Adrenal gland (tissue), 12 donors: ENCODE results near the gene MAT2A. TPM values are rescaled to one million over a fixed set of nuclear protein-coding genes. Genes with fewer than 3 reads are reported as not detected.
A peak's percentile ranks its signal among the peaks of the same experiment; 100 is the strongest.

Experiments
- DNase-seq, 7 donors: peaks; one replicate each; pipeline ENCODE4 v3.0.0-alpha.2; 2019 to 2020
- H3K27ac ChIP-seq, 5 donors: fragments of 200-600 bp; sonication (generic) in 4 of 5; 1 replicate in 3 of 5; 2 replicates in 2 of 5; pipeline versions ENCODE4 v1.5.1 to v1.8.0; 2016 to 2020; ENCODE audit warnings: mild to moderate bottlenecking in 1 of 5
- H3K27me3 ChIP-seq: fragments of 200-600 bp; 2 replicates; pipeline ENCODE4 v1.8.0; 2021
- H3K36me3 ChIP-seq, 2 donors: fragments of 200-600 bp; replicated peaks in 1 of 2; 1 replicate in 1 of 2; 2 replicates in 1 of 2; pipeline versions ENCODE4 v1.5.1 to v1.8.0; 2018 to 2022
- H3K4me1 ChIP-seq, 2 donors: fragments of 200-600 bp; replicated peaks in 1 of 2; 1 replicate in 1 of 2; 2 replicates in 1 of 2; pipeline versions ENCODE4 v1.5.1 to v1.8.0; 2018 to 2021
- H3K4me3 ChIP-seq, 4 donors: fragments of 200-600 bp; sonication (generic) in 3 of 4; one replicate each; pipeline ENCODE4 v1.5.1; 2016 to 2018
- H3K9me3 ChIP-seq, 3 donors: fragments of 200-600 bp; sonication (generic) in 1 of 3; replicated peaks in 1 of 3; 1 replicate in 2 of 3; 2 replicates in 1 of 3; pipeline versions ENCODE4 v1.5.1 to v1.8.0; 2016 to 2021
- CTCF ChIP-seq, 6 experiments: fragments of 450-650 bp in 4 of 6; fragments of 200-600 bp in 2 of 6; sonication (generic) in 1 of 6; IDR thresholded peaks; 1 replicate in 5 of 6; 2 replicates in 1 of 6; pipeline versions ENCODE4 v1.5.1 to v1.8.0; 2016 to 2021; ENCODE audit warnings: antibody characterized with exemption in 6 of 6, mild to moderate bottlenecking in 2 of 6, moderate library complexity in 1 of 6
- POLR2A ChIP-seq, 2 donors: fragments of 450-650 bp; IDR thresholded peaks; one replicate each; pipeline ENCODE4 v1.6.1; 2017; ENCODE audit warnings: antibody characterized with exemption in 2 of 2, mild to moderate bottlenecking in 2 of 2, moderate library complexity in 1 of 2
- WGBS, 4 donors: extraction: QIAGEN DNeasy Blood & Tissue Kit in 2 of 4; methylation state at CpG; one replicate each; pipeline versions ENCODE4 v1.1.5 to v1.1.7; 2013 to 2017; 5-methylcytosine and 5-hydroxymethylcytosine counted together
- intact Hi-C, 2 donors: fragments of 100-400 bp; cut with DNase I; formaldehyde crosslinking; loops; one replicate each; pipeline versions ENCODE4 v1.14.1 to v1.15.0; 2022 to 2023
- polyA plus RNA-seq, 3 donors: library from polyadenylated mRNA; stranded (reverse); fragments of 200-250 nt in 2 of 3; fragments of 350-450 nt in 1 of 3; fragmentation: Illumina TruSeq in 1 of 3; extraction: RNeasy Lipid Tissue Mini Kit (QIAGEN cat#74804) in 1 of 3; gene quantifications; one replicate each; pipeline ENCODE4 v1.2.3, GENCODE V29; 2013 to 2014
- total RNA-seq, 9 donors: library from RNA; depleted of rRNA in 4 of 9; stranded (reverse); fragments of >200 nt in 4 of 9; fragments of 120-200 nt in 1 of 9; fragmentation: NEBNext Ultra II Directional in 1 of 9; extraction: Animal tissue kit (Norgen Biotek cat#: 25700) in 1 of 9; gene quantifications; one replicate each; pipeline versions ENCODE4 v1.1.0 to v1.2.4, GENCODE V29; 2013 to 2023
- donor health status: healthy with polysubstance abuse.
- donor health status: Bipolar disorder and iron deficiency.
- donor health status: DM: yes; HTN: yes; CAD: no.
- donor health status: DM: no; HTN: no; CAD: no.
- donor health status: DM: no; HTN: no; CAD: no.
- donor health status: DM: yes; HTN: yes; CAD: no.

Gene MAT2A
- total and polyA plus RNA-seq, 12 donors = 41.1 to 429 (median 148) TPM

- no peaks in the 10 kb centered on the region for H3K27me3 ChIP-seq
- peak overlapping the region in 1 of 5 donors; percentile 13 for H3K27ac ChIP-seq
- peaks cover 8 to 20% of the 10 kb centered on the region in 2 donors for H3K4me1 ChIP-seq
- intact Hi-C loops = no loop called here
- 77 to 94% (median 83%) methylated on average over 5 of the region's 5 CpGs for WGBS, 4 donors
- TF ChIP-seq POLR2A (IDR thresholded peaks at IDR 0.05) = no peak
- H3K36me3 ChIP-seq = no peaks in the 10 kb centered on the region
- H3K9me3 ChIP-seq = no peaks in the 10 kb centered on the region
- H3K4me3 ChIP-seq = no peak overlapping the region
- no peak for DNase-seq
Measured at GRCh38 chr2:85564144-85564563, 25.2 kb downstream of the MAT2A start.

GRCh38 chr2:85566265-85566664, 27.3 kb downstream of the MAT2A start:
- intact Hi-C loops = no loop called here
- peaks cover 0 to 6% of the 10 kb centered on the region in 2 donors for H3K4me1 ChIP-seq
- H3K9me3 ChIP-seq = no peaks in the 10 kb centered on the region
- no peaks in the 10 kb centered on the region for H3K36me3 ChIP-seq
- H3K27ac ChIP-seq = no peak overlapping the region
- WGBS, 4 donors = 69 to 86% (median 77%) methylated on average over 4 of the region's 4 CpGs
- no peak for DNase-seq
- H3K4me3 ChIP-seq = no peak overlapping the region
- H3K27me3 ChIP-seq = no peaks in the 10 kb centered on the region
- TF ChIP-seq POLR2A (IDR thresholded peaks at IDR 0.05) = no peak
- no peak for TF ChIP-seq CTCF (IDR thresholded peaks at IDR 0.05)

- H3K27me3 ChIP-seq = no peaks in the 10 kb centered on the region
- TF ChIP-seq CTCF (IDR thresholded peaks at IDR 0.05) = no peak
- no peak for TF ChIP-seq POLR2A (IDR thresholded peaks at IDR 0.05)
- no peak for DNase-seq
- WGBS, 4 donors = 63 to 72% (median 65%) methylated on average over 8 of the region's 8 CpGs
- peaks cover 9 to 14% of the 10 kb centered on the region in 2 donors for H3K4me1 ChIP-seq
- H3K4me3 ChIP-seq = no peak overlapping the region
- H3K9me3 ChIP-seq = no peaks in the 10 kb centered on the region
- no peaks in the 10 kb centered on the region for H3K36me3 ChIP-seq
- no peak overlapping the region for H3K27ac ChIP-seq
- intact Hi-C loops = no loop called here
Measured at GRCh38 chr2:85575739-85576138, 36.8 kb downstream of the MAT2A start.

GRCh38 chr2:85577063-85577385, 38.1 kb downstream of the MAT2A start:
- no peak for DNase-seq
- 59 to 71% (median 67%) methylated on average over 3 of the region's 3 CpGs for WGBS, 4 donors
- intact Hi-C loops = no loop called here
- Histone ChIP-seq H3K4me3 (no peak overlapping the region), H3K4me1 (peaks cover 9 to 14% of the 10 kb centered on the region in 2 donors), H3K27ac (peak overlapping the region in 3 of 5 donors; percentile 17 to 86 (median 71)), H3K27me3 (no peaks in the 10 kb centered on the region), H3K36me3 (no peaks in the 10 kb centered on the region), H3K9me3 (no peaks in the 10 kb centered on the region)
- no peak for TF ChIP-seq CTCF (IDR thresholded peaks at IDR 0.05)
- no peak for TF ChIP-seq POLR2A (IDR thresholded peaks at IDR 0.05)
